ENCODE measurements around the gene BAHCC1. TPM values are rescaled to one million over a fixed set of nuclear protein-coding genes. Genes with fewer than 3 reads are reported as not detected.
A peak's percentile ranks its signal among the peaks of the same experiment; 100 is the strongest.

Gene BAHCC1
- total RNA-seq, 1 experiment from 2014 or later = 11.9 TPM

GRCh38 chr17:81383504-81384421 lies 11.5 kb upstream of the BAHCC1 start:
- in situ Hi-C loops (cut with HindIII; ENCODE audit: low pct_unique_long_range_greater_than_20kb, low sequenced_read_pairs) = no loop called here
- DNase-seq (ENCODE audit: low read depth) = no peak

GRCh38 chr17:81384929-81385319 lies 10.3 kb upstream of the BAHCC1 start:
- DNase-seq (ENCODE audit: low read depth) = no peak
- in situ Hi-C loops (cut with HindIII; ENCODE audit: low pct_unique_long_range_greater_than_20kb, low sequenced_read_pairs) = no loop called here

GRCh38 chr17:81385320-81386111 lies 9.7 kb upstream of the BAHCC1 start:
- no peak for DNase-seq (ENCODE audit: low read depth)
- in situ Hi-C loops (cut with HindIII; ENCODE audit: low pct_unique_long_range_greater_than_20kb, low sequenced_read_pairs) = no loop called here

- in situ Hi-C loops (cut with HindIII; ENCODE audit: low pct_unique_long_range_greater_than_20kb, low sequenced_read_pairs) = no loop called here
Observed at GRCh38 chr17:81386141-81386645, 9.1 kb upstream of the BAHCC1 start.

GRCh38 chr17:81386646-81387099 lies 8.6 kb upstream of the BAHCC1 start:
- in situ Hi-C loops (cut with HindIII; ENCODE audit: low pct_unique_long_range_greater_than_20kb, low sequenced_read_pairs) = no loop called here
- no peak for DNase-seq (ENCODE audit: low read depth)

More at GRCh38 chr17:81386141-81386645, 9.1 kb upstream of the BAHCC1 start:
- DNase-seq (ENCODE audit: low read depth) = no peak

- in situ Hi-C loops (cut with HindIII; ENCODE audit: low pct_unique_long_range_greater_than_20kb, low sequenced_read_pairs) = no loop called here
- DNase-seq (ENCODE audit: low read depth) = no peak
Observed at GRCh38 chr17:81387100-81388090, 7.9 kb upstream of the BAHCC1 start.

GRCh38 chr17:81388091-81388611 lies 7.1 kb upstream of the BAHCC1 start:
- in situ Hi-C loops (cut with HindIII; ENCODE audit: low pct_unique_long_range_greater_than_20kb, low sequenced_read_pairs) = no loop called here
- no peak for DNase-seq (ENCODE audit: low read depth)

- no peak for DNase-seq (ENCODE audit: low read depth)
- in situ Hi-C loops (cut with HindIII; ENCODE audit: low pct_unique_long_range_greater_than_20kb, low sequenced_read_pairs) = no loop called here
Observed at GRCh38 chr17:81388612-81389367, 6.5 kb upstream of the BAHCC1 start.

- no peak for DNase-seq (ENCODE audit: low read depth)
- in situ Hi-C loops (cut with HindIII; ENCODE audit: low pct_unique_long_range_greater_than_20kb, low sequenced_read_pairs) = no loop called here
Observed at GRCh38 chr17:81389585-81389984, 5.7 kb upstream of the BAHCC1 start.

- in situ Hi-C loops (cut with HindIII; ENCODE audit: low pct_unique_long_range_greater_than_20kb, low sequenced_read_pairs) = no loop called here
- no peak for DNase-seq (ENCODE audit: low read depth)
Observed at GRCh38 chr17:81390029-81390872, 5.0 kb upstream of the BAHCC1 start.

- in situ Hi-C loops (cut with HindIII; ENCODE audit: low pct_unique_long_range_greater_than_20kb, low sequenced_read_pairs) = no loop called here
- DNase-seq (ENCODE audit: low read depth) = no peak
Observed at GRCh38 chr17:81390873-81391255, 4.4 kb upstream of the BAHCC1 start.

- no peak for DNase-seq (ENCODE audit: low read depth)
- in situ Hi-C loops (cut with HindIII; ENCODE audit: low pct_unique_long_range_greater_than_20kb, low sequenced_read_pairs) = no loop called here
Observed at GRCh38 chr17:81391293-81391935, 3.8 kb upstream of the BAHCC1 start.

GRCh38 chr17:81391936-81392908 lies 3.0 kb upstream of the BAHCC1 start:
- DNase-seq (ENCODE audit: low read depth) = no peak
- in situ Hi-C loops (cut with HindIII; ENCODE audit: low pct_unique_long_range_greater_than_20kb, low sequenced_read_pairs) = no loop called here

GRCh38 chr17:81392909-81393654 lies 2.2 kb upstream of the BAHCC1 start:
- peak; percentile 28 for DNase-seq (ENCODE audit: low read depth)
- in situ Hi-C loops (cut with HindIII; ENCODE audit: low pct_unique_long_range_greater_than_20kb, low sequenced_read_pairs) = no loop called here

Measured in Caki2 (cell line).